ENCODE measurements around the gene TMEM88. TPM values are rescaled to one million over a fixed set of nuclear protein-coding genes. Genes with fewer than 3 reads are reported as not detected.

The TMEM88 gene
- total RNA-seq, 3 donors from 2014 or later: 4.8 to 21.0 (median 5.7) TPM

- intact Hi-C loops (cut with DNase I; ENCODE audit: low total_unique reads): loop anchor here (10.0 kb wide), 1 partner anchor 50 kb away; the partner anchor contains the start of gene RNF227
These were observed 10.3 kb downstream of the TMEM88 start for GRCh38 chr17:7864995-7865650.

GRCh38 chr17:7867881-7868329, 13.0 kb downstream of the TMEM88 start:
- Histone ChIP-seq H3K27ac (peak overlapping the region in 1 of 2 donors; percentile 48), H3K4me3 (no peak overlapping the region), H3K27me3 (no peaks in the 10 kb centered on the region), H3K4me1 (no peaks in the 10 kb centered on the region), H3K36me3 (no peaks in the 10 kb centered on the region), H3K9me3 (no peaks in the 10 kb centered on the region)
- DNase-seq (ENCODE audit: low spot score in 2 of 2): no peak
- intact Hi-C loops (cut with DNase I; ENCODE audit: low total_unique reads): loop anchor here (10.0 kb wide), 1 partner anchor 47 kb away; the partner anchor contains the start of gene RNF227
- TF ChIP-seq CTCF (IDR thresholded peaks at IDR 0.05) (no peak), POLR2AphosphoS5 (IDR thresholded peaks at IDR 0.05) (no peak), POLR2A (IDR thresholded peaks at IDR 0.05) (no peak)

More at GRCh38 chr17:7864995-7865650, 10.3 kb downstream of the TMEM88 start:
- TF ChIP-seq POLR2AphosphoS5 (IDR thresholded peaks at IDR 0.05) (no peak), CTCF (IDR thresholded peaks at IDR 0.05) (no peak), POLR2A (IDR thresholded peaks at IDR 0.05) (no peak)
- DNase-seq (ENCODE audit: low spot score in 2 of 2): no peak
- Histone ChIP-seq H3K4me1 (no peaks in the 10 kb centered on the region), H3K27ac (no peak overlapping the region), H3K9me3 (no peaks in the 10 kb centered on the region), H3K27me3 (no peaks in the 10 kb centered on the region), H3K36me3 (no peaks in the 10 kb centered on the region), H3K4me3 (no peak overlapping the region)

GRCh38 chr17:7873051-7873450, 18.2 kb downstream of the TMEM88 start:
- Histone ChIP-seq H3K4me3 (no peak overlapping the region), H3K27ac (no peak overlapping the region), H3K36me3 (no peaks in the 10 kb centered on the region), H3K27me3 (no peaks in the 10 kb centered on the region), H3K4me1 (no peaks in the 10 kb centered on the region), H3K9me3 (no peaks in the 10 kb centered on the region)
- DNase-seq (ENCODE audit: low spot score in 2 of 2): peak in 1 of 2 donors; percentile 6
- intact Hi-C loops (cut with DNase I; ENCODE audit: low total_unique reads): no loop called here
- TF ChIP-seq POLR2A (IDR thresholded peaks at IDR 0.05): no peak
- TF ChIP-seq CTCF (IDR thresholded peaks at IDR 0.05): no peak
- no peak for TF ChIP-seq POLR2AphosphoS5 (IDR thresholded peaks at IDR 0.05)

- Histone ChIP-seq H3K27ac (no peak overlapping the region), H3K9me3 (no peaks in the 10 kb centered on the region), H3K36me3 (no peaks in the 10 kb centered on the region), H3K27me3 (no peaks in the 10 kb centered on the region), H3K4me3 (no peak overlapping the region), H3K4me1 (no peaks in the 10 kb centered on the region)
- intact Hi-C loops (cut with DNase I; ENCODE audit: low total_unique reads): no loop called here
- DNase-seq (ENCODE audit: low spot score in 2 of 2): no peak
- TF ChIP-seq POLR2AphosphoS5 (IDR thresholded peaks at IDR 0.05) (no peak), CTCF (IDR thresholded peaks at IDR 0.05) (no peak), POLR2A (IDR thresholded peaks at IDR 0.05) (no peak)
These were observed 21.0 kb downstream of the TMEM88 start for GRCh38 chr17:7875804-7876370.

- Histone ChIP-seq H3K4me3 (no peak overlapping the region), H3K27ac (no peak overlapping the region), H3K4me1 (no peaks in the 10 kb centered on the region), H3K27me3 (no peaks in the 10 kb centered on the region), H3K9me3 (no peaks in the 10 kb centered on the region), H3K36me3 (no peaks in the 10 kb centered on the region)
- no peak for DNase-seq (ENCODE audit: low spot score in 2 of 2)
- intact Hi-C loops (cut with DNase I; ENCODE audit: low total_unique reads): no loop called here
- TF ChIP-seq CTCF (IDR thresholded peaks at IDR 0.05): no peak
- no peak for TF ChIP-seq POLR2AphosphoS5 (IDR thresholded peaks at IDR 0.05)
- no peak for TF ChIP-seq POLR2A (IDR thresholded peaks at IDR 0.05)
These were observed 23.4 kb downstream of the TMEM88 start for GRCh38 chr17:7878234-7878633.
